ENCODE results near the gene SRI.

DNA sequence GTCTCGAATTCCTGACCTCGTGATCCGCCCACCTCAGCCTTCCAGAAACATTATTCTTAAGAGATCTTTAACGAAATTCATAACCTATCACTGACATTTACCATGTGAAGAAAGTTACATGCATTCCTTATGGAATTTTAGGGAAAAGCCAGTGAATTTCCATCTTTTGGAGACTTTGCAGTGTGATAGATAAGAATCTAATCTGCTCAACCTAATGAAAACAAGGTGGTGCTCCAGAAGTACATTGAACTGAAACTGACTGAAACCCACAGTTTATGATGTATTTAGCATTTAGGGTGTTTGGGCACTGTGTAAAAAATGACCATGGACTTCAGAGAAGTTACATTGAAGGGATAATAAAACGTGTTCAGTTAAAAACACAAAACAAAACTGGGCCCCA lies 43.6 kb downstream of the SRI start:
- no peak for TF ChIP-seq POLR2AphosphoS5 (IDR thresholded peaks at IDR 0.05; ENCODE audit: insufficient read depth, low read depth, low read length)
- no peak for TF ChIP-seq FOS (IDR thresholded peaks at IDR 0.05; ENCODE audit: borderline replicate concordance, insufficient read depth, low read length)
- TF ChIP-seq, protein P1, sequence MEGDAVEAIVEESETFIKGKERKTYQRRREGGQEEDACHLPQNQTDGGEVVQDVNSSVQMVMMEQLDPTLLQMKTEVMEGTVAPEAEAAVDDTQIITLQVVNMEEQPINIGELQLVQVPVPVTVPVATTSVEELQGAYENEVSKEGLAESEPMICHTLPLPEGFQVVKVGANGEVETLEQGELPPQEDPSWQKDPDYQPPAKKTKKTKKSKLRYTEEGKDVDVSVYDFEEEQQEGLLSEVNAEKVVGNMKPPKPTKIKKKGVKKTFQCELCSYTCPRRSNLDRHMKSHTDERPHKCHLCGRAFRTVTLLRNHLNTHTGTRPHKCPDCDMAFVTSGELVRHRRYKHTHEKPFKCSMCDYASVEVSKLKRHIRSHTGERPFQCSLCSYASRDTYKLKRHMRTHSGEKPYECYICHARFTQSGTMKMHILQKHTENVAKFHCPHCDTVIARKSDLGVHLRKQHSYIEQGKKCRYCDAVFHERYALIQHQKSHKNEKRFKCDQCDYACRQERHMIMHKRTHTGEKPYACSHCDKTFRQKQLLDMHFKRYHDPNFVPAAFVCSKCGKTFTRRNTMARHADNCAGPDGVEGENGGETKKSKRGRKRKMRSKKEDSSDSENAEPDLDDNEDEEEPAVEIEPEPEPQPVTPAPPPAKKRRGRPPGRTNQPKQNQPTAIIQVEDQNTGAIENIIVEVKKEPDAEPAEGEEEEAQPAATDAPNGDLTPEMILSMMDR (IDR thresholded peaks at IDR 0.05; ENCODE audit: extremely low read depth in 1 of 2, insufficient read depth in 1 of 2, low read depth in 1 of 2, low read length in 2 of 2), result no peak
- no peak for TF ChIP-seq EZH2 (IDR thresholded peaks at IDR 0.05; ENCODE audit: borderline replicate concordance, low read depth, low read length, severe bottlenecking)
- no peak for TF ChIP-seq POLR2A (IDR thresholded peaks at IDR 0.05; ENCODE audit: low read depth, low read length)
- TF ChIP-seq, protein P2, sequence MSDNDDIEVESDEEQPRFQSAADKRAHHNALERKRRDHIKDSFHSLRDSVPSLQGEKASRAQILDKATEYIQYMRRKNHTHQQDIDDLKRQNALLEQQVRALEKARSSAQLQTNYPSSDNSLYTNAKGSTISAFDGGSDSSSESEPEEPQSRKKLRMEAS (IDR thresholded peaks at IDR 0.05; ENCODE audit: insufficient read depth, insufficient read length), result no peak

All from endothelial cell of umbilical vein (primary cell).